ENCODE data around the gene PPP1R13B.
"Not testable (repeated sequence)": the region's sequence is repeated elsewhere in the genome, so short reads cannot be mapped to it uniquely, and the experiment has no call there.

Gene PPP1R13B

DNA sequence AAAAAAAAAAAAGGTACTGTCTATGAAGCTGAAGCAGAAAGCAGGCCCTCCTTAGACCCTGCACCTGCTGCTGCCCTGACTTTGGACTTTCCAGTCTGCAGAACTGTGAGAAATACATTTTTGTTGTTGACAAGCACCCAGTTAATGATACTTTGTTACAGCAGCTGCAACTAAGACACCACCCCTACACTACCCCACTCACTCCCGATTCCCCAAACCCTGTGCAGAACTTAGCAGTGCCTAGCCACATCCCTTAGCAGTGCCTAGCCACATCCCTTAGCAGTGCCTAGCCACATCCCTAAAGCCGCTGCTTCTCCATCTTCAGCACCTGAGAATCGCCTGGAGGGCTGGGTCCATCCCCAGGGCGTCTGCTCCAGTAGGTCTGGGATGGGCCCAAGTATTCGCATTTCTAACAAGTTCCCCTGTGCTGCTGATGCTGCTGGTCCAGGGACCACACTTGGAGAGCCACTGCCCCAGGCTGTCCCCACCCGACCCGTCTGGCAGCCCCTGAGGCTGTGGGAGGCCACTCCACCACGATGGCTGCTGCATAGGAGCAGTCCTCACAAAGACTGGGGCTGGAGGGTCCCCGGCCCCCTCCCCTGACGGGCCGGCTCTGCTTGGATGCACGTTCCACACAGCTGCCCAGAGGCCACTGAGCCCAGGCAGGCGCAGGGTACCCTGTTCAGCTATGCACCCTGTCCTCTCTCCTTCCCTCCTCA lies 10.8 kb upstream of the PPP1R13B start:
- DNase-seq (ENCODE audit: low read depth in 2 of 2), result no peak

DNA sequence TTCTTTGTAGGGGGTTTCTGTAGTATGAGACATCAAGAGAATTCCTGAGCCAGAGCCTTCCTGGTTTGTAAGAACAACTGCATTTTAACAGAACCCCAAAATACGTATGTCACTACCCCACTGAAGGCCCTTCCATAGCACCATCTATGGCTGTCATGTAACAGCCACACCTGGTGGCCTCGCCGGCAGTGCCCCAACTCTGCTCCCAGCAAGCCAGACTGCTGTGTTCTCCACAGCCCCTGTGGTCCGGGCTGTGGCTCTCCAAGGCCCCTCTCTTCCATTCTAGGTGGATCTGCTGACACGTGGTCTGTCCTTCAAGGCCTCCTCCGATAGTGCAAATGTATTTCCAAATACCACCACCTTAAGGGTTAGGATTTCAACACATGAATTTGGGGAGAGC lies 9.9 kb upstream of the PPP1R13B start:
- DNase-seq (ENCODE audit: low read depth in 2 of 2), result no peak

DNA sequence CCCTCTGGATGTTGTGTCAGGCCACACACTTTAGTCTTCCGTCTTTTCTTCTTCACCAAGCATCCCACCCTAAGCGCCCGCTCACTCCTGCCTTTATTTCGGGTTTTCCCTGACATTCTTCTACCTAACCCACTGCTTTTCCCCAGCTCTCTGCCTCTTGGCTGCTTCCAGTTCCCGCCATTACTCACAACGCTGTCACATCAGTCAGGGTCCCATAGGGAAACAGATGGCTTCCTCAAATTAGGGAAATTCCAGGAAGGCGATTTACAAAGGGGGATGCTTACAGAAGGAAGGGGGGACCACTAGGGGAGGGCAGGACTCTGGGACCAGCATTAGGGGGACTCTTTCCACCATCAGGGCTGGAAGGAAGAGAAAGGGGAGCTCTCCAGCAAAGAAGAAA lies 9.2 kb upstream of the PPP1R13B start:
- DNase-seq (ENCODE audit: low read depth in 2 of 2), result no peak

DNA sequence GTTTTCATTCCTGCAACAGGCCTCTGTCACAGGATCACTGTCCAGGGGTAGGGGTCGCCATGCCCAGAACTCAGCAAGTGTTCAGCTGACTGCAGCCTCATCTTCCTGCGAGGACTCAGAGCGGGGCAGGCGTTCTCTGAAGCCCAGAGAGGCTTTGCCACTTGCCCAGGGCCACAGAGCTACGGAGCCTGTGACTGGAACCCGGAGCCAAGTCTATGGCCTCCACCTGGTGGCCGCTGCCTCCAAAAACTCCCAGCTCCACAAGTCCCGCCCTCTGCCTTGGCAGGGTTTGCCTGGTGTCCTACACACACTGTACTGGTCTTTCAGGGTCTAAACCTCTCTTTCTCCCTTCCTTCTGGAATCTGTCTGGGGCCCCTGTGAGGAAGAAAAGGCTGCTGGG lies 8.7 kb upstream of the PPP1R13B start:
- DNase-seq (ENCODE audit: low read depth in 2 of 2), result no peak

DNA sequence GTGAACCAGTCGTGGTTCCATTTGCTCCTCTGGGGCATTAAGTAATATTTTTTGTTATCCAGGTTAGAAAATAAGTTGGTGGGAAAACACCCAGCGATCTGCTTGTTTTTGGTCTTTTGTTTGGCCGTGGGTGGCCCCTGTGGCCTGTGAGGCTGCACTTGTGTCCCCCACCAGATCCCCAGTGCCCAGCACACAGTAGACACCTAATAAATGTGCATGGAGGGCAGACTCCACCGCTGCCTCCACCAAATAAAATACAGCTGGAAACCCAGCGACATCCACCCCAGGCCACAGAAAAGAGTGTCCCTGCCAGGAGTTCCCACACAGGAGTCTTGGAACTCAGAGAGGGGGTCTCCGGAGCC lies 8.3 kb upstream of the PPP1R13B start:
- DNase-seq (ENCODE audit: low read depth in 2 of 2), result no peak

DNA sequence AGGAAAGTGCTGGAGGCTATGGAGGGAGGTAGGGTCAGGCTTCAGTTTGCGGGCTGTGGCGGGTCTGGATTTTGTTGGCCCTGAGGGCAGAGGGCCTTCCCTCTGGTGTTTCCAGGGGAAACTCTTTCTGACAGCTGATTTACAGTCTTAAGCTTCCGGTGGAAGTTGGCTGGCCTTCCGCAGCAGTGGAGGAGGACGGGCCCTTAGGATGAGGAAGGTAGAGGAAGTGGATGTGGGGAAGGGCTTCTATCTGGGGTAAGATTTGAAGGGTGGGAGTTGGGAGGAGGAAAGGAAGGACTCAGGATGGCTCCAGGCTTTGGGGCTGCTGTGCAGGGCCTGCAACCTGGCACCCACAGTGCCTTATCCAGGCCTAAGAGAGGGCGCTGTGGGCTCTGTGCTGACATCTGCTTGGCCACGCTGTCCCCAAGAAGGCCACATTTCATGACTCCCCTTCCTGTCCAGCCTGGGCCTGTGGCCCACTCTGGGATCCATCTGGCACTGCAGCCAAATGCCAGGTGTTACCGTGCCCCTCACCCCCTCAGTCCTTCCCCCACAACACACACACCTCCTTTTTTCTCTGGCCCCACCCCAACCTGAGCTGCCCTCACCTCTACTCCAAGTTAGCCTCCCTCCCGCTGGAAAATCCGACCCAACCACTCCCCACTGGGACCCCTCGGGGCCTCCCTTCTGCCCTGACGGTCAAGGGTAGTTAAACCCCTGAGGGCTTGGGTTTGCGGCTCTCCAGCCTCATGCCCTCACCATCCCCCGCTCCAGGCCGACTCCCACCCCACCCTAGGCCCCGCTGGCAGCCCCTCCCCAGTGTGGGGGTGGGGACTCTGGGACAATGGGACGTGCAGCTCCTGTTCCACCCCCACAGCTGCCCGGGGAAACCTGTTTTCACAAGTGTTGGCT lies 7.7 kb upstream of the PPP1R13B start:
- DNase-seq (ENCODE audit: low read depth in 2 of 2), result no peak

DNA sequence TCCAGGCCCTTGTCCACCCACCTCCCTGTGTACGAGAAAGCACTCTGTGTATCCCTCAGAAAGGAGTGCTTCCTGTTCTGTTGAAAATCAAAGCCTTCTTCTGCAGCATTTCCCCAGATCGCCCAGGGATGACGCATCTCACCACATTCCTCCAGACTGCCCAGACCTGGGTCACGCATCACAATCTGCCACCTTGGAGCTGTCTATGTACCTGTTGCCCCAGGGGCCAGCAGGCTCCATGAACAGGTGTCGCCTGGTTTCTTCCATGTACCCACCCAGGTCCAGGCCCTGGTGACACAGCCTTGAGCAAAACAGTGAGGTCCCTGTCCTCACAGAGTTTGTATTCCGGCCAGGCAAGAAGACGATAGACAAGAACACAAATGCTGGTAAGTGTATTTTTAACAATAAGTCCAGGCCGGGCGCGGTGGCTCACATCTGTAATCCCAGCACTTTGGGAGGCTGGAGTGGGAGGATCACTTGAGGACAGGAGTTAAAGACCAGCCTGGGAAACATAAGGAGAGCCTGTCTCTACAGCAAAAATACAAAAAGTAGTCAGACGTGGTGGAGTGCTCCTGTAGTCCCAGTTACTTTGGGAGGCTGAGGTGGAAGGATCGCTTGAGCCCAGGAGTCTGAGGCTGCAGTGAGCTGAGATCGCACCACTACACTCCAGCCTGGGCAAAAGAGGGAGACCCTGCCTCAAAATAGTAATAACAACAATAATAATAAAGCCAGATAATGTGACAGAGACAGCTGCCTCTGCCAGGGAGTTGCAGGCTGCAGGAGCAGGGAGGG lies 6.8 kb upstream of the PPP1R13B start:
- DNase-seq (ENCODE audit: low read depth in 2 of 2), result no peak

DNA sequence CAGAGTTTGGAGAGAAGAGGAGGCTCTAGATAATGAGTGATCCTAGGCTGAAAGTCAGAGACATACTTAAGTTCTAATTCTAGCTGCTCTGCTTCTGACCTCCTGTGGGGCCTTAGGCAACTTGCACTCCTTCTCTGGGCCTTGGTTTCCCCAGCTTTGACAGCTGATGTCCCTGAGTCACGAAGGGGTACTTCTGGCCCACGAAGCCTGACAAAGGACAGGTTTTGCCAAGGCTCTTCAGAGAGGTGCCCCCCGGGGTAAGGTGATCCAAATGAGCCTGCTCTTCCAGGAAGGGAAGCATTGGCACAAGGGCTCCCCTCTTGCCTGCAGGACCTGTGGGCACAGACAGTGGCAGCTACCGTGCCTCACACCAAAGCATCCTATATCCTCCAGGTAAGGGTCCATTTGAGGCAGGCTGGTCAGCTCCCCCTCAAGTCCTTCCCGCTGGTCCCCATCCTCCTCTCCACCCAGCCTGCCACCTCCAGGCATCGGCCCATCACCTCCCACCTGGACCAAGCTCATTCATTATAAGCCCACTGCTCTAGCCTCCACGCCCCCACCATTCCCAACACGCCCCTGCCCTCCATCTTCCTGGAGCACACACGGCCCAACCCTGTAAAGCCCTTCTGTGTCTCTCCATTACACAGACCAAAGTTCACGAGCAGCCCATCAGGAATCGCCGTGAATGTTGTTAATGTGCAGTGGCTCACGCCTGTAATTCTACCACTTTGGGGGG lies 1.9 kb upstream of the PPP1R13B start:
- no peak for DNase-seq (ENCODE audit: low read depth in 2 of 2)

DNA sequence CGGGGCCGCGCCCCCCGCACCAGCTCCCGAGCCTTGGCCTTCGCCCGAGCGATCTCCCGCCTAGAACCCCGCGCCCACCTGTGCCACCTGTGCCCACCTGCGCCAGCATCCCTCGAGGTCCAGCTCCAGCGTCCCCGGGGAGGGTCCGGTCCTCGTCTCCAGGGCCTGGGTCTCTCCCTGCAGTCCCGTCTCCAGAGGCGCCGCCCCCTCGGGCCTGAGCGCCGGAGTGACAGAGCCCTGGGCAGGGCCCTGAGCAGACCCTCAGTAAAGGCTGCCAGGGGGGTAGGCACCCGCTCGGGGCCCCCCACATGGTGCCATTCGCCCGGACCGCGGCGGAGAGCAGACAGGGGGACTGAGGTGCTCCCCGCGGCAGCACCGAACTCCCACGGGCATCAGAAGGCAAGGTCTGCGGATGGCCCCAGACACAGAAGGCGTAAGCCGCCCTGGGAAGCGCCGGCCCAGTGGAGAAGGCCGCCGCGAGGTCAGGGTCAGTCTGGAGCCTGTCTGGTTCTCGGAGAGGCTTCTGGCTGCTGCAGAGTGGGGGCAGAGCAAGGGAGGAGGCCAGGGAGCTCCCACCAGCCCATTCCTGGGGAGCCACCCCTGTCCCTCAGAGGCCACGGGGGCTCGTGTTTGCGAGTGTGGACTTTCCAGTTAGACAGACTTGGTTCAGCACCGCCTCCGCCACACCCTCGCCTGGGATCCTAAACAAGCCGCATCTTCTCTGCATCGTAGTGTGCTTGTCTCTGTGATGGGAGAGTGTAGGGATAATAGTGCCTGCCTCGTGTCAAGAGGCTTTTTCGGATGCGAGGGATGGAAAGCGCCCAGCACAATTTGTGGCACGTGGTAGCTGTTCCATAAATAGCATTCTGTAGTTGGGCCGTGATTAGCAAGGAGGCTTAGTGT lies 1.1 kb upstream of the PPP1R13B start:
- DNase-seq (ENCODE audit: low read depth in 2 of 2), result no peak

DNA sequence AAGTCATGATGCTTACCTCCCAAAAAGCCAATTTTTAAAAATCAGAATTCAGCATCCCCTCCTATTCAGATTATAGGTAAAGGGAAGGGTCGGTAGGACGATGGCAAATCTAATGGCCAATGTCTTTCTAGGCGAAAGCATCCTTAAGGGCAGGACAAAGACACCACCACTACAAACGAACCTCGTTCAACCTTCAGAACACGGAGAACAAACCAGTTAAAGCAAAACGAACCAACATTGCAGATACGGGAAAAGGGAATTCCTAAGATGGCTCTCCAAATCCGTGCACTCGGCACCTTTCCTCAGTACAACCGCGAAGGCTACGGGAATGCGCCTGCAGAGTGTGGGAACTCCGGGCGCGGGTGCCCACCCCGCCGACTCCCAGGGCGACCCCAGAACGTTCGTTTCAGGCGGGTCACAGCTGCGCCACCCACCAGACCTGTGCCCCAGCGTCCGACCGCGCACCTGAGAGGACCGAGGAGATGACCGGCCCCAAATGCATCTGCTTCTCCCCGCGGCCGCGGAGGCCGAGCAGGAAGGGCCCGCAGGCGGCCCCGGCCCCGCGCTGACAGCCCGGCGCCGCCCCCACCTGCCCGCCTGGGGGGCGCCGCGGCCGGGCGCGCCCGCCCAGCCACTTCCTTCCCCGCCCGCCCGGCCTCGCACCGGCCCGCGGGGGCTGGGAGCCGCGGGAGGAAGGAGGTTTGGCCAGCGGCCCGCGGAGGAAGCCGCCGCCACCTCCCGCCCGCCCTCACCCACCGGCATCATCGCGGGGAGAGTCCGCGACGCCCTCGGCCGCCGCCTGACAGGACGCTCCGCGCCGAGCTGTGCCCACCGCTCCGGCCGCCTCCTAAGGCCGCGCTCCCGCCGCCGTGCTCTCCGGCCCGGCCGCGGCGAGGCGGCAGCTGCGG lies 578 bp downstream of the PPP1R13B start:
- no peak for DNase-seq (ENCODE audit: low read depth in 2 of 2)

DNA sequence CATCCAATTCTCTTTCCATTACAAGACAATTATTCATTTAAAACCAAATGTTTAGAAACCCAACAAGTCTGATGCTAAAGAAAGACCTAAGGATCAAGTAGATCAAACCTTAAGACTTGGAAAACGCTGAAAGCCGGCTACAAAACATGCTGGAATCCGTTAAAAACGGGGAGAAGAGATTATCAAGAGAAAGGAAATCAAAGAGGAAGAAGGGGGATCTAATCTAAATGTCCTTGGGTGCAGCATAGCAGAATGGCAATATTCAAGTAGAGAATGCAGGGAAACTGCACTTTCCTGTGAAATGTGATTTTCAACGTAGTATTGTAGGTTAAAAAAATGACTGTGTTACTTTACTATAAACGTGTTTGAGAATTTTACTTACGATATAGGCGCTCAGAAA lies 1.3 kb downstream of the PPP1R13B start:
- DNase-seq (ENCODE audit: low read depth in 2 of 2), result no peak

DNA sequence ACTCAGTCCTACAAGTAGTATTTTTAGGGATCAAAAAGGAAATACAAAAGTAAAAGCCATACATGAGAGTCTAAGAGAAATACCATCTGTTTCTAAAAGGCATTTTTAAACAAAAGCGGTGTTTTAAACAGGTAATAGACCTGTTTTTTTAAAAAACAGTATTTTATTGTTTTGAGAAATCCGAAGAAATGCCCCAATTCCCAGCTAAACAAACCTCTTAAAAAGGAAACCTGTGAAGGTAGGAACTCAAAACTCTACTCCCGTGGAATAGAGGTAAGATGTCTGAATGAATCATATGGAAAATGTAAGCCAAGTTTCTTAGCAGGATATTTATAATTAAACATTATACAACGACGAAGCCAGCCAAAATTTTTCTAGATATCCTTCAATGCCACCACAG lies 2.0 kb downstream of the PPP1R13B start:
- DNase-seq (ENCODE audit: low read depth in 2 of 2), result no peak

DNA sequence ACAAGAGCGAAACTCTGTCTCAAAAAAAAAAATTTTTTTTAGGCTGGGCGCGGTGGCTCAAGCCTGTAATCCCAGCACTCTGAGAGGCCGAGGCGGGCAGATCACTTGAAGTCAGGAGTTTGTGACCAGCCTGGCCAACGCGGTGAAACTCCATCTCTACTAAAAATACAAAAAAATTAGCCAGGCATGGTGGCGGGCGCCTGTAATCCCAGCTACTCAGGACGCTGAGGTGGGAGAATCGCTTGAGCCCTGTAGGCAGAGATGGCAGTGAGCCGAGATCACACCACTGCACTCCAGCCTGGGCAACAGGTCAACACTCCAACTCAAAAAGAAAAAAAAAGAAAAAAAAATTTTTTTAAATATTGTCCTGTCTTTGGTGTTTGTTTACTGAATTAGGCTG lies 6.1 kb downstream of the PPP1R13B start:
- DNase-seq (ENCODE audit: low read depth in 2 of 2), result not testable (repeated sequence)

DNA sequence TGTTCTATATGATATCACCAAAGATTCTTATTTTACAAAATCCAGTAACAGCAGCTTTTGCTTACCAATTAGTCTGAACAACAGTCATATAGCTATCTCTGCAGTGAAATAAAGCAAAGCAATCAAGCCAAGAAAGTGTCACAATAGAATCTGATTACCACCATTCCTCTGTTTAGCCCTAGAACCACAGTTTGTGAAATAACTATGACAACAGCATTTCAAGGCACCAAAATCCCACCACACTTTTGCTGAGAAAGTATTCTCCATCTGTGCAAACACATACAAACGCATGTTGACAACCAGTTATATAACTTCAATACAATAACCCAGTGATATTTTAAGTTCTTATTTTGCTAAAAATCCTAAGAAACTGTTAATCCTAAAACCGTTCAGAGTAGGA lies 7.4 kb downstream of the PPP1R13B start:
- DNase-seq (ENCODE audit: low read depth in 2 of 2), result no peak

DNA sequence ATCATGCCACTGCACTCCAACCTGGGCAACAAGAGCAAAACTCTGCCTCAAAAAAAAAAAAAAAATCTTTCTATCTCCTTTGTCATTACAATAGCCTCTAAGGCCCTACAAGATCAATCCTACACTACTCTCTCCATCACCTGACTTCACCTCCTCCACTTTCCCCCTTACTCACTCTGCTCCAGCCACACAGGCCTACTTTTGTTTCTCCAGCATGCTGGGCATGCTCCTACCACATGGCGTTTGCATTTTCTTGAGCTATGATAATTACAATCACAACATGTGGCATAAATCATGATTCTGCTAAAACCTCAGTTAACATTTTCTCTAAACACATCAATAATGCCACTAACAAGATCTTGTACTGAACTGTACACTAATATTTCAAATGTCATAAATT lies 7.8 kb downstream of the PPP1R13B start:
- no peak for DNase-seq (ENCODE audit: low read depth in 2 of 2)

DNA sequence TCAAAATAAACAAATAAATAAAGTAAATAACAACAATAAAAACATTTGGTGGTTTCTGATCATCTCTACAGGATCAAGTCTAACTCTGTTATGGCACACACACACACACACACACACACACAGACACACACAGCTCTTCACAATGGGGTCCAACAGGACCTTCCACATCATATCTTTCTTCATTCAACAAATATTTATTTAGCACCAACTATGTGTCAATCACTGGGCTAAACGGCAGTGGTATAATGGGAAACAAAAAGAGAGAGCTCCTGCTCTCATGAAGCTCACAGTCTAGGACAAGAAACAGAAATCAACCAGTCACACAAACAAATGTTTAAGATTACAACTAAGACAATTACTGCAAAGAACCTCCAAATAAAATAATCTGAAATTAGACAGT lies 9.3 kb downstream of the PPP1R13B start:
- no peak for DNase-seq (ENCODE audit: low read depth in 2 of 2)

DNA sequence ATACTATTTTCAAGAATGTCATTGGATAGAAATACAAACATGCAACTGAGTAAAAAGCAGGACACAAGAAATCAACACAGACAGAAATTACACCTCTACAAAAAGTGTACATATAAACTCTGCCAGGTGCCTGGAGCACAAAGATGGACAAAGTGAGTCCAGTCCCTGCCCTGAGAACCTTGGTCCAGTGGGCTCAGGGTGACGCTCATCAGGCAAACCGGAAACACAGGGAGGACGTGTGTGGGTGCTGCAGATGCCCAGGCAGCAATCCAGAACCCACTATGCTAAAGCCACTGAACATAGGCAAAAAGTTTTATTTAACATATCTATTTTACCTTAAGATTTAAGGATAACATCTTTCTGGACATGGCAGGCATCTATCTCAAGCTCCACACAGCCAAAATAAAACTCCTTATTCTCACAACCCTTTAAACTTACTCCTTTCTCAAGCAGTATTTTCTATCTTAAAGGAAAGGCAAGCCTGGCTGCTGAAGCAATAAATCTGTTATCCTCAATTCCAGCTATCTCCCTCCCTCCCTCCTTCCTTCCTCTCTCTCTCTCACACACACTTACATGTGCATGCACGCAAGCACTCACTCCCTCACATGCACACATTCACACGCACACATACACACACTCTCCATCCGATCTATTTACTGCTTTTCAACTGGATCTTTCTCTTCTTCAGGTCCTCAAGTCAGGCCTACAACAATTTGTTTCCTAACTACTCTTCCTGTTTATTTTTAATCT lies 10.2 kb downstream of the PPP1R13B start:
- no peak for DNase-seq (ENCODE audit: low read depth in 2 of 2)

DNA sequence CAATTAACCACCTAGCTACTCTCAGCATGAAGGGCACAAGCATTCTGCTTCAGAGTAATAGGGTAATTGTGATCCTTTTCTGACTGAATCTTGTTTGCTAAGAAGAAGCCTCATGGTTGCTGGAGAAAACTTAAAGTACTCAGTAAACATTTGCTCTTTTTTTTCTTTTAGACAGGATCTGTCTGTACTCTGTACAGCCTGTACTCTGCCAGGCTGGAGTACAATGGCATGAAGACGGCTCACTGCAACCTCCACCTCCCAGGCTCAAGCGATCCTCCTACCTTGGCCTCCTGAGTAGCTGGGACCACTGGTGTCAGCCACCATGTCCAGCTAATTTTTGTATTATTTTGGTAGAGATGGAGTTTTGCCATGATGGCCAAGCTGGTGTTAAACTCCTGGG lies 12.4 kb downstream of the PPP1R13B start:
- DNase-seq (ENCODE audit: low read depth in 2 of 2), result no peak

DNA sequence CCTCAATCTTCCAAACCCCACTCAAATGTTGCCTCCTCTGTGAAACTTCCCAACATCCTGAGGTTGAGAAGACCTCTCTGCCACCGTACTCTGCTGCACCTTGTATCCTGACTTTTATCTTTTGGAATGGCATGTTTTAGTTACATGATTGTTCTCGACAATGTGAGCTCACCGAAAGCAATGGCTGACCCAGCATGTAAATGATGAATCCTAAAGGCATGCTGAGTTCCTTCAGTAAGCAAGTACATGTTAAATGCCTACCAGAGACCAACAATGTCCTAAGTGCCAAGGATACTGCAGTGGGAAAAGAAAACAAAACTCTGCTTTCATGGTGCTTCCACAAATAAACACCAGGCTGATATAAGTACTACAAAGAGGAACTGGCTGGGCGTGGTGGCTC lies 13.7 kb downstream of the PPP1R13B start:
- DNase-seq (ENCODE audit: low read depth in 2 of 2), result no peak

Measured in stimulated activated CD4-positive, alpha-beta T cell treated with anti-CD3 and anti-CD28 coated beads, Interleukin-15, amount 100 ng/mL, for 48 hours (primary cell).